GM19240 (cell line): ENCODE data around the gene PLAAT1.

Source experiments
- DNase-seq: peaks from one replicate; pipeline ENCODE4 v3.0.0; 2011; ENCODE audit warnings: low spot score; ENCODE audit not compliant: insufficient read length

The PLAAT1 gene

DNA sequence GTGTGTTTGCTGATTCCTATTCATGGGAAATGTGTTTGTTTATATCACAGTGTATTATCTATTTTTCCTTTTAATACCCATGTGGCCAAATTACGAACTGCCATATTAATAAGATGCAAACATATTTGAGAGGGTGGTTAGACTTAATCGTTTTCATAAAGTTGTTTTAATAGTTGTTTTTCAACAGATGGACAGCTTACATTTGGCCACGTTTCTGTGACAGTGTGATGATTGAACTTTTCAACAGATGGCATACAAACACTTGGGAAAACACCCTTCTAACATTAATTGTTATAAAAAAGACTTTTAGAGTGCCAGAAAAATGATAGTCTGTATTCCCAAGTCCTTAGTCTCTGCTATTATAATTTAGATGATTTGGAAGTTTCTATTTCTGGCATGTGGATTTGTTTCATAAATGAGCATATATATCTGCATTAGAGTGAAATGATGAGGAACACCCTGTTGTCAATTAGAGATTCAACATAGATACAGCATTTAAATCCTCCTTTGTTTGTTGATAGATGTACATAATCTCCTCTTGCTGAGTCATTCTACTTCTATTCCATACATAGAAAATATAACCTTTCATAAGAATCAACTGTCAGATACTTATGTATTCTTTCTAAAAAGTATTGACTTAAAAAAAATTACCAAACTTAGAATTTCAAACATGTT, 13.1 kb downstream of the PLAAT1 start:
- no peak for DNase-seq

- DNase-seq, result no peak
Observed at GRCh38 chr3:193261970-193262369, 20.9 kb downstream of the PLAAT1 start.

GRCh38 chr3:193262707-193263106, 21.7 kb downstream of the PLAAT1 start:
- DNase-seq, result no peak

DNA sequence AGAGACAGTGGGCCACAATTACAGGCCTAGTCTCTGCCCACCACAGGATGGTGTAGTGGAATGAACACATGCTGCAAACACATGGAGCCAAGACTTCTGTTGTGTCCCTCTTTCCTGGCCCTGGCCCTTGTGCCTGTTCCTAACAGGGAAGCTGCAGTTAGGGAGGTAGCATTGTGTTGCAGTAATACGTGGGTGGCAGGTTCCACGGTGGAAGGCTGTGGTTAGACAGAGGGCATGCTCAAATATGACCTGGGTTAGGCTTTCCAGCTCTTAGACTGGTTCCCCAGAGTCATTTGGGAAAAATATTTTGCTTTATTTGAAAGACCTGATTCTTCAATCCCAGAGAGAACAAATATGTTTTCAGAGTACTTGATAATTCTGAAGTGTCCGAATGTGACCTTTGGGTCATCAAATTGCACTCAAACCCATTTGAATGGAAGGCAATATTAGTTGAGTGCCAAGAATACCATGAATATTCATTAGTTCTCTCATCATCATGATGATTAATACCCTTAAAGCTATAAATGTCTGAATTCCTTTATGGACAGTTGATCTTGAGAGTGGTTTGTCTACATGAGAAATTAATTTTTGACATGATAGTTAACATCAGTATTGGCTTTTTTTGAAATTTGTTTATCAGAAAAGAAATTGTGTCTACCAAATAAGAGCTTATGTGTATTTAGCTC, 28.5 kb downstream of the PLAAT1 start:
- DNase-seq, result no peak

GRCh38 chr3:193270451-193270850, 29.4 kb downstream of the PLAAT1 start:
- DNase-seq, result no peak

- no peak for DNase-seq
Observed at GRCh38 chr3:193271101-193271840, 30.2 kb downstream of the PLAAT1 start.

DNA sequence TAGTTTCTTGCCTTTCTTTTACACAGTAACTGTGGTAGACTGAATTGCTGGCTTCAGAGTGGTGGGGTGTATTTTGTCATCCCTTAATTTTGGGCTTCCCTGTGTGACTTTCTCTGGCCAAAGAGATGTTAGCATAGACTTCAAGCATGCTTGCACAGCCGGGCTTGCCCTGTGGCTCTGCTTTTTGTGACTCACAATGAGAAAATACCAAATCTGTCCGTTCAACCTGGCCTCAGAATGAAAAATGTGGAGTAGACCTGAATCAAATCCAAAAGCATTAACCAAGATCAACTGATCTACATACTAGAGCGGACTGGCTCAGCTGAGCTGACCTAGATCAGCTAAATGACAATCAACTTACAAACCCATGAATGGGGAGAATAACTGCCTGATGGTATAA, 51.4 kb downstream of the PLAAT1 start:
- DNase-seq, result no peak

DNA sequence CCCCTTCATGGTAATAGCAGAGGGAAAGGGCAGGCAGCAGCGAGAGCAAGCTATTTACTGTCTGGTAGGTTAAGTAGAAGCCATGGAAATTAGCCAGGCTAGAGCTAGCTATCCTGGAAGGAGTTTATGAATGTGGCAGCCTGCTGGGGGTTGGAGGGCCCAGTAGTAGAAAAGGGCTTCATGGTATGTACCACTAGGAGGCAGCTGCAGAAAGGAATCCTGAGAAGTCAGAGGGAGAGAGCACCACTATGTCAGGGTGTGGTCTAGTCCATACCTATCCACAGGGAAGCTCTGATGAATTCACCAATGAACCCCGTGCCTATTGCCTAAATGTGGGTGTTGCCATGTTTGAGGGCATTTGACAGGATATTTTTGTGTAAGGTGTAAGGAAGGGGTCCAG, 55.0 kb downstream of the PLAAT1 start:
- DNase-seq, result no peak

GRCh38 chr3:193297421-193297820, 56.4 kb downstream of the PLAAT1 start:
- DNase-seq, result no peak

GRCh38 chr3:193301433-193301832, 60.4 kb downstream of the PLAAT1 start:
- DNase-seq, result no peak

DNA sequence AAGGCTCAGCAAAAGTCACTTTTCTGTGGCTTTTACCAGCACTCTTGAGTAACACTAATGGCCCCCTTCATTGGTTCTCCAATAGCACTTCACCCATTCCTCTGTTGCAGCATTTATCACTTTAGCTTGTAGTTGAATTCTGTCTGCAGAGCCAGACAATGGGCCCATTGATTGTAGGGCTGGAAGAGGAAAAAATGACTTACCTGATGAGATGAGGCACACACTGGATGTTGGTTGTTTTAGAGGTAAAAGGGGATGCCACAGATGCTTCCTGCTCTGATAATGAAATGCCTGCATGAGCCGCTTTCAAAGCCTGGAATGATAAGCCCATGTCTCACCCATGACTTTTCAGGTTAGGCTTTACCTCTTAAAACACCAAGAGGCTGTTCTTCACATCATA, 64.3 kb downstream of the PLAAT1 start:
- DNase-seq, result no peak

GRCh38 chr3:193310914-193311723, 70.1 kb downstream of the PLAAT1 start:
- DNase-seq, result no peak

DNA sequence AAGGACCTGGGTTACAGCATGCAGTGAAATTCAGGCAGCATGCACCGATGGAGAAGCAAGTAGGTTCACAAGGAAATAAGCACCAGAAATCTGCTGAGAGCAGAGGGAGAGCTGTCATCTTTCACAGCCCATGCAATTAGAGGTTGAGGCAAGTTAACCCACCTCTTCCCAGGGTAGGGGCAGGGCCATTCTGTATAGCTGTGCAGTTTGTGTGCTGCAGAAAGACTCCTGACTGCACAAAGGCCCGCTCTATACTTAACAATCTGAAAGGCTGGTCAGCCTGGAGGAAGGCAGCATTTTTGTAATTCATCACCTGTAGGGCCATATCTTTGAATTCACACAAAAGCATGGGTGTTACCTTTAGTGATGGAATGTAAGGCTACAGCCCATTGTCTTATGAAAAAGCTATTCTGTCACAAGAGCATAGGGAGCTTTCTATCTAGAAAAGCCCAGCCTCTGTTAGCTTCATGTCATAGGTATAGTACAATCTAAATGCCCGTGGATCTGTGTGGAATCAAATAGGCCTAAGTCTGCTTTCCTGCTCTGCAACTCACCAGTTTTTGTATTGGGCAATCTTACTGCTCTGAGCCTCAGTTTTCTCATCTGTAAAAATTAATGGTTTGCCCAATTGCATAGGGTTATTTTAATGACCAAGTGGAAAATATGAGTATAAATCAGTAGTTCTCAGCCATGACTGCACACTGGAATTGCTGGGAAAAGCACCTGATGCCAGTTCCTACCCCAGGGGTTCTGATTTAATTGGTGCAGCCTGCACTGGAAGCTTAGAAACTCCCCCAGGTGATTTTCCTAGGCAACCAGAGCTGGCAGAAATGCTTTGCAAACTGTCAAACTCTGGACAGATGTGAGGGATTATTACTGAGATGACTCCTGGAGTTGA, 72.3 kb downstream of the PLAAT1 start:
- no peak for DNase-seq

DNA sequence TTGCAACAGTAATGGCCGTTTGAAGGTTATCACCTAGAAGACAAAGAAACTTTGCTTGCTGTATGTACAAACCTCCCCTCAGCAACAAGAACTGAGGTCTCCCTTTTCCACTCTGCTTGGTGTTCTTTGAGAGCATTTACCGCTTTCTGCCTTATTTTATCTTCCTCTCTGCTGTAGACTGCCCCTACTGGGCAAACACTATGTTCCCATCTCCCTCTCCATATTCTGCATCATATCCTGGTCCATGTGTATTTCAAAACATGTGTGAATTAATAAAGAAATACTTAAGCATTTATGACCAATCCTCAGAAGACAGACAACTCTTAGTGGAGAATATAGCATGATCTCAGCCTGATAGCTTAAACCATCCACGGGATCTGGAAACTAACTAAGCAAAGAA, 73.1 kb downstream of the PLAAT1 start:
- DNase-seq, result no peak

DNA sequence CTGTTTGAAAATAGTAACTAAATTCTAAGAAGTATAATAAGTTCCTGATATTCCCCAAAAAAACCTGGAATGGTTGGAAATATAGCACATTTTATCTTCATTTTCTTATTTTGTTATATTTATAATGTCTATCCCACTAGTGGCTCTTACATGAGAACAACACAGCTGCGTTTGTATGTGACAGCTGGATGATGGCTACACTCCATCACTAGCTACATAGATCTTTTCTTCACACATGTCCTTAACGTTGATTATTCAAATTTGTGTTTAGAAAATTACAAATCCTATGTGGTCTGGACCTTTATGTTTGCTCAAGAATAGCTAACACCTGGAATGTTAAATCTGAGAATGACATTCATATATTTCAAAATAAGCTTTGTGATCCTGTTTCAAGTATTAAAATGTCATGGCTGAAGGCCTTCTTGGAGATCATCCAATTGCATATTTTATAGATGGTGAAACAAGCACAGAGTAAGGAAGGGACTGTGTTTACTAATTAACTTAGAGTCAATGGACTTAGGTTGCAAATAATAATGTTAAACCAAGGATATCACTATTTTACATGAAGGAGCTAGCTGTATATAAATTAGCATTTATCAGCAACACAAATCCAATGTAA, 76.8 kb downstream of the PLAAT1 start:
- DNase-seq, result no peak
